ENCODE results near the gene MSRB2. TPM values are rescaled to one million over a fixed set of nuclear protein-coding genes. Genes with fewer than 3 reads are reported as not detected.

The MSRB2 gene
- total RNA-seq, 1 donor from 2014 or later = 20.6 TPM

- no peak overlapping the region for H3K4me3 ChIP-seq (ENCODE audit: low read depth, low read length)
- DNase-seq (ENCODE audit: low read depth) = no peak
- TF ChIP-seq, protein P1, sequence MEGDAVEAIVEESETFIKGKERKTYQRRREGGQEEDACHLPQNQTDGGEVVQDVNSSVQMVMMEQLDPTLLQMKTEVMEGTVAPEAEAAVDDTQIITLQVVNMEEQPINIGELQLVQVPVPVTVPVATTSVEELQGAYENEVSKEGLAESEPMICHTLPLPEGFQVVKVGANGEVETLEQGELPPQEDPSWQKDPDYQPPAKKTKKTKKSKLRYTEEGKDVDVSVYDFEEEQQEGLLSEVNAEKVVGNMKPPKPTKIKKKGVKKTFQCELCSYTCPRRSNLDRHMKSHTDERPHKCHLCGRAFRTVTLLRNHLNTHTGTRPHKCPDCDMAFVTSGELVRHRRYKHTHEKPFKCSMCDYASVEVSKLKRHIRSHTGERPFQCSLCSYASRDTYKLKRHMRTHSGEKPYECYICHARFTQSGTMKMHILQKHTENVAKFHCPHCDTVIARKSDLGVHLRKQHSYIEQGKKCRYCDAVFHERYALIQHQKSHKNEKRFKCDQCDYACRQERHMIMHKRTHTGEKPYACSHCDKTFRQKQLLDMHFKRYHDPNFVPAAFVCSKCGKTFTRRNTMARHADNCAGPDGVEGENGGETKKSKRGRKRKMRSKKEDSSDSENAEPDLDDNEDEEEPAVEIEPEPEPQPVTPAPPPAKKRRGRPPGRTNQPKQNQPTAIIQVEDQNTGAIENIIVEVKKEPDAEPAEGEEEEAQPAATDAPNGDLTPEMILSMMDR (conservative IDR thresholded peaks at IDR 0.05; ENCODE audit: low read depth, low read length) = no peak
These were observed 50.9 kb downstream of the MSRB2 start for GRCh38 chr10:23146258-23146657.

- no peak for DNase-seq (ENCODE audit: low read depth)
- no peak overlapping the region for H3K4me3 ChIP-seq (ENCODE audit: low read depth, low read length)
- TF ChIP-seq, protein P1 (conservative IDR thresholded peaks at IDR 0.05; ENCODE audit: low read depth, low read length) = no peak
These were observed 51.7 kb downstream of the MSRB2 start for GRCh38 chr10:23147035-23147434.

GRCh38 chr10:23148214-23148613 is 52.8 kb downstream of the MSRB2 start:
- H3K4me3 ChIP-seq (ENCODE audit: low read depth, low read length) = no peak overlapping the region
- TF ChIP-seq, protein P1 (conservative IDR thresholded peaks at IDR 0.05; ENCODE audit: low read depth, low read length) = no peak
- no peak for DNase-seq (ENCODE audit: low read depth)

DNA sequence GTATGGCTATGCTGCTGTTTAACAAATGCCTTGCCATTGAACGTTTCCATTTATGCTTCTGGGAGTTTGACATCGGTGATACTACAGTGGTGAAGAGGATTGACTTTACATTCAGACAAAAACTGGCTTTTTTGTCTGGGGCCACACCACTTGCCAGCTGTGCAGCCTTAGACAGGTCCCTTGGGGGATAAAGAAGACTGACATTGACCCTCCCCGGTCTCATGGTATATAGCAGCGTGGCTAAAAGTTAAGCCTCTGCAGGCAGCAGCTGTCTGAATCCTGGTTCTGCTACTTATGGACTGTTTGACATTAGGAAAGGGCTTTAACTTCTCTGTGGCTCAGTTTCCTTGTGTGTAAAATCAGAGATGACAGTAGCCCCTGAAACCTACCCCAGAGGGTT is 54.7 kb downstream of the MSRB2 start:
- TF ChIP-seq, protein P1 (conservative IDR thresholded peaks at IDR 0.05; ENCODE audit: low read depth, low read length) = no peak
- no peak overlapping the region for H3K4me3 ChIP-seq (ENCODE audit: low read depth, low read length)
- DNase-seq (ENCODE audit: low read depth) = no peak

DNA sequence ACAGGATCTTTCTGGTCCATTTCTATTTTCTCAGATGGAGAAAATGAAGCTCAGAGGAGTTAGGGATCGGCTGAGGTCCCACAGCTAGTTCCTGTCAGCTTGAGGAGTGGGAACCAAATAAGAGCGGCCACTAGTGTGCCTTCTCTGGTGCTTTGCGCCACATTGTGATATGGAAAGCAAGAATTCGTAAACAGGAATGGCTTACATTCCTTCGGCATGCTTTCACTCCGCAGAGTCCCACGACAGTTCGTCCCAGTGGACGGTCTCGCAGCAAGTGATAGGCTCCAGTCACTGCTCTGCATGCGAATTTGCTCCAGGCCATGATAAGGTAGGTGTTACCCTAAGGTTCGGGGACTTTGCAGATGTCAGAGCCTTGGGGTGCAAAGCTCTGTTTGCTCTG is 55.2 kb downstream of the MSRB2 start:
- DNase-seq (ENCODE audit: low read depth) = no peak
- no peak overlapping the region for H3K4me3 ChIP-seq (ENCODE audit: low read depth, low read length)
- TF ChIP-seq, protein P1 (conservative IDR thresholded peaks at IDR 0.05; ENCODE audit: low read depth, low read length) = no peak

- TF ChIP-seq, protein P1 (conservative IDR thresholded peaks at IDR 0.05; ENCODE audit: low read depth, low read length) = no peak
- no peak for DNase-seq (ENCODE audit: low read depth)
- H3K4me3 ChIP-seq (ENCODE audit: low read depth, low read length) = no peak overlapping the region
These were observed 55.7 kb downstream of the MSRB2 start for GRCh38 chr10:23151071-23151470.

- DNase-seq (ENCODE audit: low read depth) = no peak
- H3K4me3 ChIP-seq (ENCODE audit: low read depth, low read length) = no peak overlapping the region
These were observed 59.8 kb downstream of the MSRB2 start for GRCh38 chr10:23155169-23155568.

More at GRCh38 chr10:23155169-23155568, 59.8 kb downstream of the MSRB2 start:
- TF ChIP-seq, protein P1 (conservative IDR thresholded peaks at IDR 0.05; ENCODE audit: low read depth, low read length) = no peak

Measured in epithelial cell of proximal tubule (primary cell).